GM21367 (cell line): ENCODE measurements around the gene SLC35F3.

Source experiments
- ATAC-seq: cut with Tn5 transposase; IDR thresholded peaks from one replicate; pipeline ENCODE4 v1.9.1; 2021; ENCODE audit not compliant: unreplicated experiment

SLC35F3 gene

GRCh38 chr1:233971753-233972152 lies 67.3 kb downstream of the SLC35F3 start:
- ATAC-seq: no peak

- ATAC-seq: no peak
Observed at GRCh38 chr1:233972563-233972950, 68.1 kb downstream of the SLC35F3 start.

GRCh38 chr1:233972951-233973635 lies 68.6 kb downstream of the SLC35F3 start:
- ATAC-seq: no peak

GRCh38 chr1:233975486-233975885 lies 71.0 kb downstream of the SLC35F3 start:
- ATAC-seq: no peak

- ATAC-seq: no peak
Observed at GRCh38 chr1:233981042-233981675, 76.7 kb downstream of the SLC35F3 start.

GRCh38 chr1:233982827-233983518 lies 78.5 kb downstream of the SLC35F3 start:
- no peak for ATAC-seq

- no peak for ATAC-seq
Observed at GRCh38 chr1:233983811-233984210, 79.3 kb downstream of the SLC35F3 start.

GRCh38 chr1:233988963-233989696 lies 84.7 kb downstream of the SLC35F3 start:
- no peak for ATAC-seq

GRCh38 chr1:233990486-233990885 lies 86.0 kb downstream of the SLC35F3 start:
- ATAC-seq: no peak

- no peak for ATAC-seq
Observed at GRCh38 chr1:233993651-233994050, 89.2 kb downstream of the SLC35F3 start.

GRCh38 chr1:233994112-233994511 lies 89.6 kb downstream of the SLC35F3 start:
- no peak for ATAC-seq

GRCh38 chr1:233998456-233998855 lies 94.0 kb downstream of the SLC35F3 start:
- ATAC-seq: no peak

- no peak for ATAC-seq
Observed at GRCh38 chr1:233998891-233999290, 94.4 kb downstream of the SLC35F3 start.

- no peak for ATAC-seq
Observed at GRCh38 chr1:234000557-234001041, 96.1 kb downstream of the SLC35F3 start.

- ATAC-seq: no peak
Observed at GRCh38 chr1:234001817-234002216, 97.3 kb downstream of the SLC35F3 start.

GRCh38 chr1:234004591-234004990 lies 100.1 kb downstream of the SLC35F3 start:
- no peak for ATAC-seq

GRCh38 chr1:234007684-234008083 lies 103.2 kb downstream of the SLC35F3 start:
- ATAC-seq: no peak

- no peak for ATAC-seq
Observed at GRCh38 chr1:234008591-234008990, 104.1 kb downstream of the SLC35F3 start.

GRCh38 chr1:234009668-234010067 lies 105.2 kb downstream of the SLC35F3 start:
- ATAC-seq: no peak

- ATAC-seq: no peak
Observed at GRCh38 chr1:234014208-234014607, 109.7 kb downstream of the SLC35F3 start.

- no peak for ATAC-seq
Observed at GRCh38 chr1:234018816-234019215, 114.3 kb downstream of the SLC35F3 start.
